PC-3 (cell line): Measurements from ENCODE around the gene TBXAS1.

Source experiments
- EZH2 ChIP-seq: fragments of 300-600 bp; sonication (generic); IDR thresholded peaks from one replicate; pipeline ENCODE4 v1.6.1; 2017; ENCODE audit warnings: antibody characterized with exemption, mild to moderate bottlenecking, low read length; ENCODE audit not compliant: unreplicated experiment
- EZH2phosphoT487 ChIP-seq: fragments of 300-600 bp; sonication (generic); IDR thresholded peaks from 2 replicates; pipeline ENCODE4 v1.6.1; 2018; ENCODE audit warnings: mild to moderate bottlenecking, antibody characterized with exemption, low read length, borderline replicate concordance
- TF ChIP-seq, protein P1 (sequence below): fragments of 300-600 bp; sonication (generic); conservative IDR thresholded peaks from 2 replicates; pipeline ENCODE4 v1.5.1; 2017; ENCODE audit warnings: antibody characterized with exemption, low read depth, mild to moderate bottlenecking, low read length

DNA sequence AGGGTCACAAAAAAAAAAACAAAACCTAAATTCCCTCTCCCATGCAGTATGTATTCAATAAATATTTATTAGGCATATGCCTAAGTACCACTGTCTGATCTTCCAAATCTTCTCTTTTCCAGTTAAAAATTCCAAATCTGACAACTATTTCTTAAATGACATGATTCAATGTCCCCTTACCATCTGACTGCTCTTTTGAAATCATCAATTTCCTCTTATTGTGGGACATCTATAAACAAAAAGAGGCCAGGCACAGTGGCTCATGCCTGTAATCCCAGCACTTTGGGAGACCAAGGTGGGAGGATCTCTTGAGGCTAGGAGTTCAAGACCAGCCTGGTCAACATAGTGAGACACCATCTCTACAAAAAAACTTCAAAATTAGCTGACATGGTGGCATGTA lies 103.5 kb downstream of the TBXAS1 start:
- TF ChIP-seq, protein P1, sequence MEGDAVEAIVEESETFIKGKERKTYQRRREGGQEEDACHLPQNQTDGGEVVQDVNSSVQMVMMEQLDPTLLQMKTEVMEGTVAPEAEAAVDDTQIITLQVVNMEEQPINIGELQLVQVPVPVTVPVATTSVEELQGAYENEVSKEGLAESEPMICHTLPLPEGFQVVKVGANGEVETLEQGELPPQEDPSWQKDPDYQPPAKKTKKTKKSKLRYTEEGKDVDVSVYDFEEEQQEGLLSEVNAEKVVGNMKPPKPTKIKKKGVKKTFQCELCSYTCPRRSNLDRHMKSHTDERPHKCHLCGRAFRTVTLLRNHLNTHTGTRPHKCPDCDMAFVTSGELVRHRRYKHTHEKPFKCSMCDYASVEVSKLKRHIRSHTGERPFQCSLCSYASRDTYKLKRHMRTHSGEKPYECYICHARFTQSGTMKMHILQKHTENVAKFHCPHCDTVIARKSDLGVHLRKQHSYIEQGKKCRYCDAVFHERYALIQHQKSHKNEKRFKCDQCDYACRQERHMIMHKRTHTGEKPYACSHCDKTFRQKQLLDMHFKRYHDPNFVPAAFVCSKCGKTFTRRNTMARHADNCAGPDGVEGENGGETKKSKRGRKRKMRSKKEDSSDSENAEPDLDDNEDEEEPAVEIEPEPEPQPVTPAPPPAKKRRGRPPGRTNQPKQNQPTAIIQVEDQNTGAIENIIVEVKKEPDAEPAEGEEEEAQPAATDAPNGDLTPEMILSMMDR, result no peak
- TF ChIP-seq EZH2phosphoT487 (no peak), EZH2 (no peak)
